HG03095 (cell line): ENCODE data around the gene TSR3.

Experiments used
- ATAC-seq: cut with Tn5 transposase; IDR thresholded peaks from one replicate; pipeline ENCODE4 v1.9.1; 2021; ENCODE audit warnings: moderate library complexity; ENCODE audit not compliant: unreplicated experiment

Gene TSR3

DNA sequence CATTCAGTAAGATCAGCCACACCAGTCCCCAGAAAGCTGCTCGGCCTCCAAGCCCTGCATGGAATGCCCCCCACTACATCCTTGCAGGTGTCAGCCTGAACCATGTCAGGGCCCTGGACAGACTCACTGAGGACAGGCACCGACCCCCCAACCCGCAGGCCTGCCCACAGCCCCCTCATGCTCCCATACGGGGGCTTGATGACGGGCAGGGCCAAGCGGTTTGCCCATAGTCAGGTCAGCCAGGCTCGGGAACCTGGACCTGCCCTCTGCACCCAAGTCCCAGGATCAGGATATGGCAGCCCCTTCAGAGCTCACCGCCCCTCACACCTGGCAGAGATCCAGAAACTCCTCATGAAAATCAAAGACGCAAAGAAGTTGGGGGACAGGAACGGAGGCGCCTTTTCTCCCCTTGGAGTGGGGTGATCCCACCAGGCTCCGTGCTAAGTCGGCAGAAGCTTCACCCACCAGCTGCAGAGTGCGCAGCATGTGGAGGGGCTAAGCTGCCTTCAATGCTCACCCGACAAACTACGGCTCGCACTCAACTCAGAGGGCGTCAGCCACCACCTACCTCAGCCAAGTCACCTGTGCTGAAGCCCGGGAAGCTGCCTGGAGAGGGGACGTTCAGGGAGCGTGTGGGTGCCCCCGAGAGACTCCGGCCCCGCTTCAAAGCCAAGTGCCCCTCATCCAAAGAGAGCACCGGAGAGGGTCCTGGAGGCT is 26.6 kb upstream of the TSR3 start:
- ATAC-seq, result no peak

DNA sequence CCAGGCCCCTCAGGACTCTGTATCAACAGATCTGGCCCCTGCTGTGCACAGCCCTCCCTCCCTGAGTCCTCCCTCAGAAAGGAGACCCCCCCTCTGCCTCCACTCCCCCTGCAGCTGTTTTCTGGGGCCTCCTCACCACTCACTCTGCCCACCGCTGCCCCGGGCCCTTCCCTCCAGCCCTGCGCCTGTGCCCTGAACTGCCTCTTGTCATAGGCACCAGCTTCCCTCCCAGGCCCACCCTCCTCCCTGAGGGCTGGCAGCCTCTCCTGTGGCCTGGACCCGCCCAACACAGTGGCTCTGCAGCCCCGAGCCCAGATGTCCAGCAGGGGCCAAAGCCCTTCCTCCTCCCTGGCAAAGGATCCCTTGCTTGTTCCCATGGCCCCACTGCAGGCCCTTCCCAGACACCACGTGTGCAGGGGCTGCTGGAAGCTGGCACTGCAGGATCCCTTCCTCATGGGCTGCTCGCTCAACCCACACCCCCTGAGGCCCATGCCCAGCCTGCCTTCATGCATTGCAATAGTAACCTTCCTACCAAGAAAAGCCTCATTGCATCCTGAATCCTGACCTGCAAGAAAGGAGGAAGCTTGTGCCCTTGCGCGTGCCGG is 25.8 kb upstream of the TSR3 start:
- ATAC-seq, result no peak

DNA sequence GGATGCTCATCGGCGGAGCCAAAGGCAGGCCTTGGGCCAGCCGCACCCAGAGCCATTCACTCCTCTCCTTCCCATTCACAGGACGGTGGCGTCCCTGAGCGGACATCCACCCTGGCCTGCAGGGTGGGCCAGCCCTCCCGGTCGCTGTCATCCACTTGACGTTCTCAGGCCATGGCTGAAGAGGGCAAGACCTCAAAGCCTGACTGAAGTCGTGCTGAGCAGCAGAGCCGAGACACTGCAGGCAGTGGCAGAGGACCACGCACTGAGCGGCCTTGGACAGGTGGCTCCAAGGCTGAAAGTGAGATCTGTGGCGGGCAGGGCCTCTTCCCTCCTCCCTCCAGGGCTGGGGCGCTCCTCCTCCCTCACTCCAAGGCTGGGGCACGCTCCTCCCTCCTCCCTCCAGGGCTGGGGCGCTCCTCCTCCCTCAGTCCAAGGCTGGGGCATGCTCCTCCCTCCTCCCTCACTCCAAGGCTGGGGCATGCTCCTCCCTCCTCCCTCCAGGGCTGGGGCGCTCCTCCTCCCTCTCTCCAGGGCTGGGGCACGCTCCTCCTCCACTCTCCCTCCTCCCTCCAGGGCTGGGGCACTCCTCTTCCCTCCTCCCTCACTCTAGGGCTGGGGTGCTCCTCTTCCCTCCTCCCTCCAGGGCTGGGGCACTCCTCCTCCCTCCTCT is 24.2 kb upstream of the TSR3 start:
- ATAC-seq, result no peak

DNA sequence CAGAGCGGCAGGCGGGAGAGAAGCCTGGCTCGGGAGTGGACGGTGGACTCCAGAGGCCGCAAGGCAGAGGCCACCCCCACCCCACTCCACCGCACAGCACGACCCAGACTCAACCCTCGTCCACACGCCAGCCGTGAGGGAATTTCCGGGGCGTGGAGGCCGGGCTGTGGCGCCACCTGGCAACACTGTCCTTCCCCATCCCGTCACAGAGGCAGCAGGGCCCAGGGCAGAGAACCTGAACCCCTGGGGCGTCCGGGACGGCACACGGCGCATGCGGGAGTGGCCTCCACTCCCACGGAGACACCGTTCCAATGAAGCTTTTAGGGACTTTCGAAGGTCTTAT is 23.6 kb upstream of the TSR3 start:
- no peak for ATAC-seq

DNA sequence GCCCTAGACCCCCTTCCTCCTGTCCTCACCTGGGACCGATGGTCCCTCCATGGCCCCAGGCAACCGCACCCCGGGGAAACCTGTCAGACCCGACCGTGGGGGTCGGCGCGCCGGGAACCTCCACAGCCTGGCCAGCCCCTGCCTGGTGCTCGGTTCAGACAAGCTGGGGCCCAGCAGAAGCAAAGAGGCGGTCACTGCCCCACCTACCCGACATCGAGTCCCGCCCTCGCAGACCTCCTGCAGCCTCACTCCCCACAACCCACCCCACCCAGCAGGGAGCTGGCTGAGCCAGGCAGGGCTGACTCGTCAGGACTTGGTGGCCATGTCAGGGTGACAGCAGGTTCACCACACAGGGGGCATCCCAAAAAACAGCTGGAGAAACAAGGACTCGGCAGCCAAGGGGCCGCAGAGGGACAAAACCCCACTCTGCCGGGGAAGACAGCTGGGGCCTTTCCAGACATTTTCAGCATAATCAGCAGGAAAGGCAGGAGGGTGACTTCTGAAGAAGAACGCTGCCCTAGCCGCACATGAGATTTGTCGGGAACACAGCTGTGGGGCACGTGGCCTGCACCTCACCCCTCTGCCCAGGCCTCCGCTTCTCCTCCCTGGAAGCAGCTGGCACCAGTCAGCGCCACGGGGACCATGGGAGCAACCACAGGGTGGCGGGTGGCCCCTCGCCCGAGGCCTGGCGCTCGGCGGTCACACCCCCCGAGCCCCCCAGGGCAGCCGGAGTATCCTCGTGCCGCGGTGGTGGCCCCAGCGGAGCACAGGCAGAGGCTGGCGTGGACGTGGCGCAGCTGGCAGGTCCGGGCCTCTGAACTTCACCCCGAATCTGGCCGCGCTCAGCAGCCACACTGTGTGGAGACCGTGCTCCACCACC is 23.0 kb upstream of the TSR3 start:
- ATAC-seq, result no peak

DNA sequence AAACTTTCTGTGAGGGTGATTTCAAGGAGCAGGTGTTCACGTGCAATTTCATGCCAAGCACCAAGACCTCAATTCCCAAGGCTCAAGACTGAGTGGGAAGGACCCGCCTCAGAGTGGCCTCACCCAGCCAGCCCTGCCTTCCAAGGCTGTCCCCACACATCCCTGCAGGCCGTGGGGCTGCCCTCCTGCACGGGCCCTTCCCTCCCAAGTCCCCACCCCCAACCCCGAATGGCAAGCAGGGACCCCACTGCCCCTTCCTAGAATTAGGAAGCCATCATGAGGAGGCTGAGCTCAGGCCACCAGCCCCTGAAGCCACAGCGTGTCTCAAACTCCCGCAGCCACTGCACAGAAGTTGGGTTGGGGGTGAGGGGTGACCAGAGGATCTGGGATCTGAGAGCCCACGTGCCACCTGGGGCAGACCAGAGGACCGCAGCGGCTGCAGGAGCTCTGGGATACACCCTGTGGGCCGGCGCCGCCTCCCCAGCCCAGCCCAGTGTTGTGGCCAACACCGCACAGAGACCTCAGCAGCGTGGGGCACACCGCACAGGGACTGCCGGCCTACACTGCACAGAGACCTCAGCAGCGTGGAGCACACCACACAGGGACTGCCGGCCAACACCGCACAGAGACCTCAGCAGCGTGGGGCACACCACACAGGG is 20.7 kb upstream of the TSR3 start:
- ATAC-seq, result no peak

DNA sequence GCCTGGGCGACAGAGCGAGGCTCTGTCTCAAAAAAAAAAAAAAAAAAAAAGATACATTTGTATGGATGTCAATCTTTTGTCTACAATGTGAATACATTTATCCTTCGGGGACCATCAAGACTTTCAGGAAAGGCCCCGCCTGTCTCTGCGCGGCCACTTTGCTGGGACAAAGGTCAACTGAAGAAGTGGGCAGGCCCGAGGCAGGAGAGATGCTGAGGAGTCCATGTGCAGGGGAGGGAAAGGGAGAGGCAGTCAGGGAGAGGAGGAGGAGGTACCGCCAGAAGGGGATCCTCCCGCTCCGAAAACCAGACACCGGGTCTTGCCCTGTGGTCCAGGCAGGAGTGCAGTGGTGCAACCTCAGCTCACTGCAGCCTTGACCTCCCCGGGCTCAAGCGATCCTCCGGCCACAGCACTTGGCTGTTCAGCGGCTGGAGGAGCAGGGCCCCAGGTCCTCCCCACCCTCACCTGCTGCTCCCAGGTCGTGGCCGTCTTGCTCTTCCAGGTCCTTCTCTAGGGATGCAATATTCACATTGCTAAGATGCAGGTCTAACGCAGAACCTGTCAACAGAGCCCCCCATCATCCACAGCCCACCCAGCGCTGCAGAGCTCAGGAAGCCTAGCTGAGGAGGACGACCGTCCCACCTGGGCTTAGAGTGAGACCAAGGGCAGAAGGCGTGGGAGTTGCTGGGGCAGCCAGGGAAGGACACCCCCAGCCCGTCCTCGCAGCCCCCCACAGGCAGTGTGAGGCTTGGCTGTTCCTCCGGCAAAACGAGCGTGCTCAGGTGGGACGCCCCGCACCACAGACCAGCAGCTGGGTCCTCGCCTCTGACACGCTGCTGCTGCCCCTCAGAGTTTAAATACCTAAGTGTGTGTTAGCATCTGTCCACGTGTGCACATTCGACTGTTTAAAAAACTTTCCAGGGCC is 19.6 kb upstream of the TSR3 start:
- no peak for ATAC-seq

DNA sequence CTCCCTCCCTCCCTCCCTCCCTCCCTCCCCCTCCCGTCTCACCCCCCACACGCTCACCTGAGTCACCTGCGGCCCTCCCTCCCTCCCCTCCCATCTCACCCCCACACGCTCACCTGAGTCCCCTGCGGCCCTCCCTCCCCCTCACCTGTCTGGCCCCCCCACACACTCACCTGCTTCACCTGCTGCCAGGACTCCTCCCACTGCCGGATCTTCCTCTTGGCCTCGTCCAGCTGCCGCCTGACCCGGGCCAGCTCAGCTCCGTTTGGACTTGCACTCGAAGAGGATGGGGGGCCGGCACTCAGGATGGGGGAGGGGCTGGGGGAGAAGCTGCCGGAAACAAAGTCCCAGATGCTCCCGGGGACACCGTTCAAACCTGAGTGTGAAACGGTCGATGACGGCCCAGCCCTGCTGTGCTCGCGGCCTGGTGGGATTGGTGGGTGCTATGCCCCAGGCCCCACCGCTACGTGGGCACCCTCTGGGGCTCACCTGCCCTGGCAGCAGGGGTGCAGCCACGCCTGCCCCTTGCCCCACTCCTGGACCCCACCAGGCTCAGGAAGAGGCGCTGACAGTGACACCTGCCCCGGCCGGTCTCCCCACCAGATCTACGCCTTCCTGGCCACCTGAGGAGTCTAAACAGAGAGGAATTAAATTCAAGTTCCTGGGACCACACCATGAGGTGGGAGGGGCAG is 16.0 kb upstream of the TSR3 start:
- ATAC-seq, result no peak

DNA sequence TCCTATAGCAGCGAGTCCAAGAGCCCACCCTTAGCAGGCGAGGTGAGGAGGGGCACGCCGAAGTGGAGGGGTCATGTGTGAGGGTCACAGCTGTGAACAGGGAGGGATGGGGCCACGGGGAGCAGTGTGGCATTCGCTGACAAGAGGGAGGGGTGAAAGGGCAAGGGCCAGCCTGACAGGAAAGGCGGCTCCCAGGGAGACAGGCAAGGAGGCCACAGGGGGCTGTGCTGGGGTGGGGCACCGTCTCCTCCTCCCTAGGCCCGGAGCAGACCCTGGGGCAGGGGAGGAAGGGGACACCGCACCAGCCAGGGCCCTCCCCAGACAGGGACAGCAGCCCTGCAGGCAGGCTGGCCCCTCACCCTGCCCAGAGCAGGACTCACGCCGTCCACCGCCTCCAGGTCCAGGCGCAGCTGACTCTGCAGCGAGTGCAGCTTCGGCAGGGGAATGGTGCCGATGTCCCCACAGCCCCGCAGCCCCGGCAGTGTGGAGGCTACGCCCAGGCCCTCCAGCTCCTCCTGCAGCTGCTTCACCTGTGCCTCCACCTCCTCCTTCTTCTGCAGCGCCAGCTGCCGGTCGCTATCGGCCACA is 15.1 kb upstream of the TSR3 start:
- no peak for ATAC-seq

DNA sequence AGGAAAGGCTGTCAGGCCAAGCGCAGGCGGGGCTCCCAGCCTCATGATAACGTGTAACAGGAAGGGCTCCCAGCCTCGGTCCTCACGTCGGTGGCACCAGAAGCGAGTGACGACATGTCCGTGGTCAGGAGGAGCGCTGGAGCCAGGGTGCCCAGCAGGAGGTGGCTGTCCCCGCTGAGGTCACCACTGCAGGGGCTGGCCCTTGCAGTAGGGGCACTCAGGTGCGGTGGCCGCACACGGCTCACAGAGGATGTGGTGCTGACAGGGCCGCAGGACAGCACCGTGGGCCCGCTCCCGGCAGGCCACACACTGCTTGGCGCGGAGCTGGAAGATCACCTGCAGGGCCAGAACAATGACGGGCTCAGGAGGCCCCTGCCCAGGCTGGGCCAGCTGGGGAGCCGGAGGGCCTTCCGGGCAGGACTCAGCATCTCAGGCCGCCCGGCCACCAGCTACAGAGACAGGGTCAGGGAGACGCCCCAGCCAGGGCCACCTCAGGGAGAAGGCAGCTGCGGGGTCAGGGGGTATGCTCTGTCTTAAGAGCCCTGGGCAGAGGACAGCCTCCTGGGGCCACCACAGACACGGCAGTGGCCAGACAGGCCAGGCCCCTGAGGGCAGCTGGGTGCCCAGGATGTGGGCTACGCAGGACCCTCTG is 14.5 kb upstream of the TSR3 start:
- no peak for ATAC-seq

DNA sequence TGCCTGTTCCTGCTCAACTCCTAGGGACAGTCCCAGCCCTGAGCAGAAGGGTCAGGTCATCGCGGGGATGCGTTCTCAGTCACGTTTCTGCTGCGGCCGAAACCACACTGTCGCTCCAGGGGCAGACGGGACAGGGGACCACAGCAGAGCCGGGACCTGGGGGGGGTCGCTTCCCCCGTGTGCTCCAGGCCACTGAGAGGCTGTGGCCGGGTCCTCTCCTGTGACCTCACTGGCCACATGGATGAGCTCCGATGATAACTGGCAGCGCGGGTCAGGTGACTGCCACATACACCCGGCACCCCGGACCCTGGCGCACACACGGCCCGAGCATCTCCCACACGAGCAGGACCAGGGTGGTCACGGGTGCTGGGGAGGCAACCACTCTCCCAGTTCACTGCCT is 12.8 kb upstream of the TSR3 start:
- no peak for ATAC-seq

DNA sequence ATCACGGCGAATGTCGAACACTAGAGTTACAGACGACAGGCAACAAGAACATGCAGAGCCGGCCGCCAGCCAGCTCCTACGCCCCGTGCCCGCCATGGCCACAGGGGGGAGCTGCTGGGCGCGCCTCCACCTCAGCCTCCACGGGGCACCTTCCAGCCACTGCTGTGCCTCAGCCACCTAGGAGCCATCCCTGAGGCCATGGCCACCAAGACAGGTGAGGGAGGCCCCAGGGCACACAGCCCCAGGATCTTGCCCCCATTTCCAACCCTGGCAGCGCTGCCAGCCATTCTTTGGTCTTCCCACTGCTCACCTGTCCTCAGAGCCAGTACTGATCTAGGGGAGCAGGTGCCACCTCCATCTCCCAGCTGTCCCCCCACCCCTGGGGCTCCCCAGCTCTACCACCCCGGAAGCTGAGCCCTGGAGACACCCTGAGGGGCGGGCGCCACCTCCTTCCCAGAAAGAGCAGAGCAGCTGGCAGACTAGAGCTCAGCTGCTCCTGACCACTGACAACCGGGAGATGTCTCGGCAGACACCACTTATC is 11.9 kb upstream of the TSR3 start:
- no peak for ATAC-seq

DNA sequence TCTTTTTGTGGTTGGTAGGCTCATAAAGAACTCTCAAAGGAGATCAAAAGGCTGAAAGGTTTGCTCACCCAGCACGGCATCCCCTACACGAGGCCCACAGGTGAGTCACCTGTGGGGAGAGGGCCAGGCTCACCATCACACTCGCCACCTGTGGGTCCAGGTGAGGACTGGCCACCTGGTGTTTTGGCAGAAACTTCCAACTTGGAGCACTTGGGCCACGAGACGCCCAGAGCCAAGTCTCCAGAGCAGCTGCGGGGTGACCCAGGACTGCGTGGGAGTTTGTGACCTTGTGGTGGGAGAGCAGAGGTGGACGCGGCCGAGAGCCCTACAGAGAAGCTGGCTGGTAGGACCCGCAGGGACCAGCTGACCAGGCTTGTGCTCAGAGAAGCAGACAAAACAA is 11.1 kb upstream of the TSR3 start:
- no peak for ATAC-seq

DNA sequence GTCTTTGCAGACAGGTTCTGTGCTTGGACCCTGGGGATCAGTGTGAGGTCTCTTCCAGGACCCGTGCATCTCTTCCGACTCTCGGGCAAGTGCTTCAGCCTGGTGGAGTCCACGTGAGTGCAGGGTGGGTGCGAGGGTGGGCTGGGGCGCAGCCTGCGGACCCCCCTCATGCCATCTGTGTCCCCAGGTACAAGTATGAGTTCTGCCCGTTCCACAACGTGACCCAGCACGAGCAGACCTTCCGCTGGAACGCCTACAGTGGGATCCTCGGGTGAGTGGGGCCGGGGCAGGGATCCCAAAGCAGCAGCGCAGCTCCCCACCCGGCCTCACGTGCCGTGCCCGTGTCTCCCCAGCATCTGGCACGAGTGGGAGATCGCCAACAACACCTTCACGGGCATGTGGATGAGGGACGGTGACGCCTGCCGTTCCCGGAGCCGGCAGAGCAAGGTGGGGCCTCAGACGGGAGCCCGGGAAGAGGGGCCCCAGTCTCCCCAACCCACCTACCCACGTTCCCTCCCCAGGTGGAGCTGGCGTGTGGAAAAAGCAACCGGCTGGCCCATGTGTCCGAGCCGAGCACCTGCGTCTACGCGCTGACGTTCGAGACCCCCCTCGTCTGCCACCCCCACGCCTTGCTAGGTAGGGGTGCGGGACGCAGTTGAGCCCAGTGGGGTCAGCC is 10.1 kb upstream of the TSR3 start:
- no peak for ATAC-seq

DNA sequence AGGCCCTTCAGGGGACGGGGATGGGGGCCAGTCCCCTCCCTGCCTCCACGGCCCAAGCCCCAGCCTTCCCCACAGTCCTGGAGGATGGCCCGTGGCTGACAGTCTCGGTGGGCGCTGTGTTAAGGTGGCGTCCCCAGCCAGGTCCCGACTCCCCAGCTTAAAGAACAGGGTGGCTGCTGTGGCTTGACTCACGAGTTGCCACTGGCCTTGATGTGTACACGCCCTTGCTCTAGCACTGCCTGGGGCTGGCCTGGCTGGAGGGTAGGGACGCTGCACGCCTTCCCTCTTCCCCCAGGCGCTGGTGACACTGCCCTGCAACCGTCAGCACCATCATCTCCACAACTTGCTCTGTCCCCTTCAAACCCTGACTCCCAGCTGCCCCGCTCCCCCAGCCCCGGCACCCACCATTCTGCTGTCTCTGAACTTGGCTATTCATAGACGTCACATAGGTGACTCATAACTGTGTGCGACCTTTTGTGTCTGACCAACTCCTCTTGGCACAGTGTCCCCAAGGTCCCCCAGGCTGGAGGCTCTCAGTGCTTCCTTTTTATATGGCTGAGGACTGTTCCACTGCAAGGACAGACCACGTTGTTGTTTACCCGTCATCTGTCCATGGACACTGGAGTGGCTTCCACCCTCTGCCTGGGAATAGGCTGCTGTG is 6.4 kb upstream of the TSR3 start:
- ATAC-seq, result no peak

DNA sequence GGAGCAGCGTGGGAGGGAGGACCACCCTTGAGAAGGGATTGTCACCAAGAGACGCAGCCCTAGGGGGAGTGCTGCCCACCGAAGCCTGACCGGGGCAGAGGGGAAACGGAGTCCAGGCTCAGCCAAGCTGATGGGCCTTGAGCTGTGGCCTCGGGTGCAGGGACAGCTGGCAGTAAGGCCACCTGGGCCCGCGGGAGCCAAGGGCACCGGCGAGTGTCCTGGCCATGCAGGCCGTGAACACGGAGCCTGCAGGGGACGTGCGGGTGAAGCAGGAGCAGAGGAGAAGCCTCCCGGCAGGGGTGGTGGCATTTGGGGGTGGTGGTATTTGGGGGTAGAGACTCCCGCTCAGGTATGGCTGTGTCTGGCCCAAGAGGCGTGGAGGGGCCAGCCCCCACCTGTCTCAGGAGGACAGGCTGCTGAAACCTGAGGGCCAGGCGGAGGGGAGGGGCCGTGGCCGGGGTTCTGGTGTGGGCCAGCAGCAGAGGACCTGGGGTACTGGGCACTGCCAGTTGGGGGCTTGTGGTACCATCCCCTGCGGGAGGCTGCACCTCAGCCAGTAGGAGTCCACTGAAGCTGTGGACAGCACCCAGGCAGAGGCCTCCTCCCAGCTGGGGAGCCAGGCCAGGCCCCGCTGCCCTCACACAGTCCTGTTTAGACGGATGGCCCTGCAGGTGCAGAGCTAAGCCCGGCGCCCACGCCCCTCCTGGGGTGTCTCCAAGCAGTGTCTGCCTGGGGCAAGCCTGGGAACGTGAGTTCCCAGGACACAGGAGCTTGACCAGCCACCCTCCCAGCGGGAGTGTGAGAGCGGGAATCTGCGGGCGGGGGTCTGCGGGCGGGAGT is 4.6 kb upstream of the TSR3 start:
- no peak for ATAC-seq
